Measurements from ENCODE around the gene DLEU7.

- no peak for TF ChIP-seq ZNF565 (CRISPR knock-in tag; conservative IDR thresholded peaks at IDR 0.05; ENCODE audit: low read depth)
- TF ChIP-seq ZNF70 (CRISPR knock-in tag; IDR thresholded peaks at IDR 0.05): no peak
- no peak for TF ChIP-seq ARNTL (CRISPR knock-in tag; IDR thresholded peaks at IDR 0.05; ENCODE audit: borderline replicate concordance, low read depth)
These were observed 46.4 kb downstream of the DLEU7 start for GRCh38 chr13:50797091-50797490.

All from SK-N-SH treated with all-trans-retinoic acid at 6 μM for 48 hours (cell line).